Suprapubic skin (tissue), 4 donors: Measurements from ENCODE around the gene HAUS5. TPM values are rescaled to one million over a fixed set of nuclear protein-coding genes. Genes with fewer than 3 reads are reported as not detected.
A peak's percentile ranks its signal among the peaks of the same experiment; 100 is the strongest.

Experiments
- DNase-seq, 2 donors: peaks; one replicate each; pipeline ENCODE4 v3.0.0-alpha.2; 2019; ENCODE audit warnings: low spot score in 2 of 2
- H3K27ac ChIP-seq: fragments of 200-600 bp; sonication (generic); one replicate; pipeline ENCODE4 v1.5.1; 2019
- H3K27me3 ChIP-seq: fragments of 200-600 bp; sonication (generic); one replicate; pipeline ENCODE4 v1.5.1; 2019
- H3K36me3 ChIP-seq: fragments of 200-600 bp; sonication (generic); one replicate; pipeline ENCODE4 v1.5.1; 2019
- H3K4me1 ChIP-seq: fragments of 200-600 bp; sonication (generic); one replicate; pipeline ENCODE4 v1.5.1; 2019
- H3K4me3 ChIP-seq: fragments of 200-600 bp; sonication (generic); one replicate; pipeline ENCODE4 v1.5.1; 2019; ENCODE audit warnings: mild to moderate bottlenecking
- H3K9me3 ChIP-seq: fragments of 200-600 bp; sonication (generic); one replicate; pipeline ENCODE4 v1.5.1; 2019
- CTCF ChIP-seq, 2 donors: fragments of 200-600 bp in 1 of 2; fragments of 450-650 bp in 1 of 2; sonication (generic) in 1 of 2; IDR thresholded peaks; one replicate each; pipeline ENCODE4 v1.5.1; 2016 to 2019; ENCODE audit warnings: antibody characterized with exemption in 2 of 2, mild to moderate bottlenecking in 1 of 2, moderate library complexity in 1 of 2
- EP300 ChIP-seq: sonication (generic); formaldehyde crosslinking; IDR thresholded peaks from one replicate; pipeline ENCODE4 v1.6.1; 2017; ENCODE audit warnings: antibody characterized with exemption
- POLR2A ChIP-seq, 2 donors: fragments of 450-650 bp; IDR thresholded peaks; one replicate each; pipeline ENCODE4 v1.6.1; 2017; ENCODE audit warnings: antibody characterized with exemption in 2 of 2, mild to moderate bottlenecking in 2 of 2, moderate library complexity in 2 of 2
- POLR2AphosphoS5 ChIP-seq, 3 donors: sonication (generic); formaldehyde crosslinking; IDR thresholded peaks; one replicate each; pipeline ENCODE4 v1.6.1; 2017; ENCODE audit warnings: antibody characterized with exemption in 3 of 3
- WGBS: methylation state at CpG from one replicate; pipeline ENCODE4 v1.1.5; 2018; 5-methylcytosine and 5-hydroxymethylcytosine counted together
- total RNA-seq, 4 donors: library from RNA; depleted of rRNA; stranded (reverse); fragments of >200 nt; gene quantifications; one replicate each; pipeline ENCODE4 v1.1.0, GENCODE V29; 2016

The HAUS5 gene
- total RNA-seq, result 10 to 100 TPM; 14.9 to 18.4 (median 16.4) TPM

- DNase-seq, result peak; percentile 95 to 97
- Histone ChIP-seq H3K27me3 (no peaks in the 10 kb centered on the region), H3K4me1 (peaks cover 12% of the 10 kb centered on the region), H3K9me3 (peaks cover 6% of the 10 kb centered on the region), H3K27ac (peak within 1 kb of the TSS; percentile 3), H3K36me3 (peaks cover 28% of the 10 kb centered on the region), H3K4me3 (peak within 1 kb of the TSS; percentile 76)
- TF ChIP-seq CTCF (IDR thresholded peaks at IDR 0.05) (no peak), EP300 (no peak), POLR2AphosphoS5 (IDR thresholded peaks at IDR 0.05) (peak; percentile 56 to 86 (median 73)), POLR2A (IDR thresholded peaks at IDR 0.05) (peak in 1 of 2 donors; percentile 30)
- 0% methylated on average over 22 of the region's 47 CpGs for WGBS
These were observed at the start of gene HAUS5 for GRCh38 chr19:35612559-35613321. Gene HAUS5, plus strand, starts transcription at chr19:35612735. Its CDS starts 60 bp downstream, at chr19:35612795.

- TF ChIP-seq POLR2AphosphoS5 (IDR thresholded peaks at IDR 0.05) (no peak), CTCF (IDR thresholded peaks at IDR 0.05) (no peak), EP300 (no peak), POLR2A (IDR thresholded peaks at IDR 0.05) (no peak)
- WGBS, result 75% methylated on average over 2 of the region's 2 CpGs
These were observed 49.8 kb upstream of the HAUS5 start for GRCh38 chr19:35562776-35563175.

GRCh38 chr19:35563207-35563829 lies 49.2 kb upstream of the HAUS5 start, which contains the start of gene ATP4A:
Gene ATP4A, minus strand, starts transcription at chr19:35563658. Its CDS starts 29 bp downstream, at chr19:35563629.
- H3K27ac ChIP-seq, result no peak within 1 kb of the TSS
- no peaks in the 10 kb centered on the region for H3K36me3 ChIP-seq
- WGBS, result 56% methylated on average over 11 of the region's 15 CpGs
- peaks cover 65% of the 10 kb centered on the region for H3K27me3 ChIP-seq
- H3K9me3 ChIP-seq, result no peaks in the 10 kb centered on the region
- H3K4me1 ChIP-seq, result peaks cover 4% of the 10 kb centered on the region
- no peak within 1 kb of the TSS for H3K4me3 ChIP-seq
- TF ChIP-seq EP300 (no peak), POLR2A (IDR thresholded peaks at IDR 0.05) (no peak), POLR2AphosphoS5 (IDR thresholded peaks at IDR 0.05) (no peak), CTCF (IDR thresholded peaks at IDR 0.05) (no peak)
- DNase-seq, result peak in 1 of 2 donors; percentile 66

More at GRCh38 chr19:35562776-35563175, 49.8 kb upstream of the HAUS5 start:
- Histone ChIP-seq H3K4me3 (no peak overlapping the region), H3K27ac (no peak overlapping the region), H3K4me1 (peaks cover 10% of the 10 kb centered on the region), H3K27me3 (peaks cover 70% of the 10 kb centered on the region), H3K9me3 (no peaks in the 10 kb centered on the region), H3K36me3 (no peaks in the 10 kb centered on the region)
- no peak for DNase-seq

GRCh38 chr19:35565016-35565856 lies 47.3 kb upstream of the HAUS5 start:
- H3K27me3 ChIP-seq, result peaks cover 45% of the 10 kb centered on the region
- no peak overlapping the region for H3K27ac ChIP-seq
- no peaks in the 10 kb centered on the region for H3K9me3 ChIP-seq
- peak in 1 of 2 donors; percentile 47 for DNase-seq
- H3K36me3 ChIP-seq, result no peaks in the 10 kb centered on the region
- H3K4me1 ChIP-seq, result no peaks in the 10 kb centered on the region
- H3K4me3 ChIP-seq, result no peak overlapping the region
- 75% methylated on average over 9 of the region's 12 CpGs for WGBS
- TF ChIP-seq EP300 (no peak), POLR2AphosphoS5 (IDR thresholded peaks at IDR 0.05) (no peak), CTCF (IDR thresholded peaks at IDR 0.05) (no peak), POLR2A (IDR thresholded peaks at IDR 0.05) (no peak)
